Ishikawa (cell line): ENCODE measurements around the gene SPECC1.

ENCODE experiments used
- CEBPB ChIP-seq: IDR thresholded peaks from 2 replicates; pipeline ENCODE4 v1.6.1; 2012
- CREB1 ChIP-seq: IDR thresholded peaks from 2 replicates; pipeline ENCODE4 v1.6.1; 2012; ENCODE audit warnings: low read depth
- EGR1 ChIP-seq: IDR thresholded peaks from 2 replicates; pipeline ENCODE4 v1.6.1; 2012
- EP300 ChIP-seq: IDR thresholded peaks from 2 replicates; pipeline ENCODE4 v1.6.1; 2012; ENCODE audit warnings: borderline replicate concordance
- FOXM1 ChIP-seq: IDR thresholded peaks from 2 replicates; pipeline ENCODE4 v1.6.1; 2012; ENCODE audit warnings: low read depth, borderline replicate concordance
- MAX ChIP-seq: IDR thresholded peaks from 2 replicates; pipeline ENCODE4 v1.6.1; 2012
- NFIC ChIP-seq: IDR thresholded peaks from 2 replicates; pipeline ENCODE4 v1.6.1; 2012
- RAD21 ChIP-seq: IDR thresholded peaks from 2 replicates; pipeline ENCODE4 v1.6.1; 2012; ENCODE audit warnings: low read depth
- REST ChIP-seq: IDR thresholded peaks from 2 replicates; pipeline ENCODE4 v1.6.1; 2012; ENCODE audit warnings: low read depth, mild to moderate bottlenecking
- TAF1 ChIP-seq: IDR thresholded peaks from 2 replicates; pipeline ENCODE4 v1.6.1; 2012; ENCODE audit warnings: low read depth, mild to moderate bottlenecking
- TCF12 ChIP-seq: IDR thresholded peaks from 2 replicates; pipeline ENCODE4 v1.6.1; 2012; ENCODE audit warnings: low read depth
- TEAD4 ChIP-seq: IDR thresholded peaks from 2 replicates; pipeline ENCODE4 v1.6.1; 2012
- USF1 ChIP-seq: IDR thresholded peaks from 2 replicates; pipeline ENCODE4 v1.6.1; 2012
- ZBTB7A ChIP-seq: IDR thresholded peaks from 2 replicates; pipeline ENCODE4 v1.6.1; 2012; ENCODE audit warnings: low read depth

GRCh38 chr17:20059728-20060188 lies 50.6 kb downstream of the SPECC1 start:
- no peak for TF ChIP-seq EP300
- no peak for TF ChIP-seq REST
- TF ChIP-seq RAD21, result no peak
- TF ChIP-seq CREB1, result no peak
- no peak for TF ChIP-seq MAX
- no peak for TF ChIP-seq NFIC
- TF ChIP-seq FOXM1, result no peak
- no peak for TF ChIP-seq TCF12
- TF ChIP-seq TAF1, result no peak
- no peak for TF ChIP-seq EGR1
- TF ChIP-seq TEAD4, result no peak
- TF ChIP-seq CEBPB, result no peak
- no peak for TF ChIP-seq USF1
- TF ChIP-seq ZBTB7A, result no peak
